WTC11 (cell line): Measurements from ENCODE around the gene EZR. TPM values are rescaled to one million over a fixed set of nuclear protein-coding genes. Genes with fewer than 3 reads are reported as not detected.
A peak's percentile ranks its signal among the peaks of the same experiment; 100 is the strongest.

Experiments used
- ATAC-seq: fragments of 200-7000 bp; cut with Tn5 transposase; 2 replicates; pipeline ENCODE4 v1.10.0; 2021; ENCODE audit warnings: mild to moderate bottlenecking, moderate library complexity
- CTCF ChIA-PET: fragments of 300-600 bp; sonication (Branson Sonifier 250); formaldehyde crosslinking; loops from one replicate; lab custom pipeline; 2021; ENCODE audit warnings: antibody characterized with exemption; lab: Charles Lee
- POLR2A ChIA-PET: fragments of 350-600 bp; sonication (Branson Sonifier 250); formaldehyde crosslinking; loops from one replicate; lab custom pipeline; 2021; ENCODE audit warnings: antibody characterized with exemption; lab: Charles Lee
- DNase-seq: peaks from one replicate; pipeline ENCODE4 v3.0.0; 2021; ENCODE audit warnings: low spot score
- H3K27ac Mint-ChIP-seq: 2 replicates; pipeline ENCODE4 v1.8.0; 2021; ENCODE audit warnings: mixed read lengths
- H3K27me3 Mint-ChIP-seq: 2 replicates; pipeline ENCODE4 v1.8.0; 2021; ENCODE audit warnings: low read depth, mild to moderate bottlenecking, moderate library complexity, mixed read lengths
- H3K36me3 Mint-ChIP-seq: 2 replicates; pipeline ENCODE4 v1.8.0; 2021; ENCODE audit warnings: mixed read lengths
- H3K4me1 Mint-ChIP-seq: 2 replicates; pipeline ENCODE4 v1.8.0; 2022; ENCODE audit warnings: mixed read lengths
- H3K4me3 Mint-ChIP-seq: 2 replicates; pipeline ENCODE4 v1.8.0; 2021; ENCODE audit warnings: mild to moderate bottlenecking, moderate library complexity, mixed read lengths
- H3K9me3 Mint-ChIP-seq: 2 replicates; pipeline ENCODE4 v1.8.0; 2021; ENCODE audit warnings: mixed read lengths
- AR ChIP-seq: fragments of 250-450 bp; sonication (Bioruptor Pico); IDR thresholded peaks from 2 replicates; pipeline ENCODE4 v1.9.0; 2021; ENCODE audit warnings: mild to moderate bottlenecking
- CTCF ChIP-seq: fragments of 200-600 bp; IDR thresholded peaks from 2 replicates; pipeline ENCODE4 v1.8.0; 2022; ENCODE audit warnings: antibody characterized with exemption
- E2F1 ChIP-seq: sonication (generic); formaldehyde crosslinking; IDR thresholded peaks from 2 replicates; pipeline ENCODE4 v1.8.0; 2022; ENCODE audit warnings: mild to moderate bottlenecking, missing genetic modification reagents
- E2F4 ChIP-seq: sonication (generic); formaldehyde crosslinking; IDR thresholded peaks from 2 replicates; pipeline ENCODE4 v1.8.1; 2022; ENCODE audit warnings: low read depth, mild to moderate bottlenecking, moderate library complexity, missing genetic modification reagents, borderline replicate concordance
- FOXK1 ChIP-seq: sonication (generic); formaldehyde crosslinking; IDR thresholded peaks from 2 replicates; pipeline ENCODE4 v1.8.0; 2022; ENCODE audit warnings: mild to moderate bottlenecking, moderate library complexity, missing genetic modification reagents
- KAT7 ChIP-seq: sonication (generic); formaldehyde crosslinking; IDR thresholded peaks from 2 replicates; pipeline ENCODE4 v1.8.1; 2023; ENCODE audit warnings: missing genetic modification reagents, mild to moderate bottlenecking, borderline replicate concordance
- NR3C1 ChIP-seq: sonication (generic); formaldehyde crosslinking; conservative IDR thresholded peaks from 2 replicates; pipeline ENCODE4 v1.8.1; 2023; ENCODE audit warnings: low read depth, mild to moderate bottlenecking, missing genetic modification reagents
- PRRX2 ChIP-seq: fragments of 250-450 bp; sonication (Bioruptor Pico); IDR thresholded peaks from 2 replicates; pipeline ENCODE4 v1.8.0; 2021; ENCODE audit warnings: mild to moderate bottlenecking
- STAT6 ChIP-seq: sonication (generic); formaldehyde crosslinking; conservative IDR thresholded peaks from 2 replicates; pipeline ENCODE4 v1.8.1; 2023; ENCODE audit warnings: mild to moderate bottlenecking, low read depth, missing genetic modification reagents, moderate library complexity
- ZNF121 ChIP-seq: sonication (generic); formaldehyde crosslinking; IDR thresholded peaks from 2 replicates; pipeline ENCODE4 v1.8.0; 2023; ENCODE audit warnings: missing genetic modification reagents
- ZNF671 ChIP-seq: fragments of 250-450 bp; sonication (Bioruptor Pico); IDR thresholded peaks from 2 replicates; pipeline ENCODE4 v1.8.0; 2021; ENCODE audit warnings: mild to moderate bottlenecking
- total RNA-seq: library from RNA; stranded (reverse); gene quantifications from 3 replicates; pipeline ENCODE4 v1.2.3, GENCODE V29; 2021

Gene EZR
- total RNA-seq, 1 experiment from 2014 or later, result 215 TPM

GRCh38 chr6:158801655-158802294 lies 17.4 kb downstream of the EZR start (continued):
- TF ChIP-seq CTCF, result no peak
- TF ChIP-seq ZNF121 (CRISPR knock-in tag), result no peak
- TF ChIP-seq ZNF671 (CRISPR knock-in tag), result no peak

GRCh38 chr6:158799051-158799792 lies 19.9 kb downstream of the EZR start:
- POLR2A ChIA-PET, result no interaction called here

GRCh38 chr6:158798311-158798710 lies 20.9 kb downstream of the EZR start:
- POLR2A ChIA-PET, result no interaction called here
- no peaks in the 10 kb centered on the region for H3K27me3 Mint-ChIP-seq
- no peak overlapping the region for H3K4me3 Mint-ChIP-seq
- no peak for DNase-seq
- H3K27ac Mint-ChIP-seq, result no peak overlapping the region
- peaks cover 91% of the 10 kb centered on the region for H3K4me1 Mint-ChIP-seq
- TF ChIP-seq E2F1, result no peak
- no peak for TF ChIP-seq NR3C1
- H3K36me3 Mint-ChIP-seq, result 0 out of 2 replicates have a peak, but pooled peaks cover 3% of the 10 kb centered on the region
- ATAC-seq, result no peak
- CTCF ChIA-PET, result interaction anchor here (0.7 to 2.4 kb wide), 3 partner anchors 11 to 312 kb away, joined by 3 to 6 read pairs (median 4); no protein-coding TSS in a partner anchor
- H3K9me3 Mint-ChIP-seq, result no peaks in the 10 kb centered on the region

More at GRCh38 chr6:158799051-158799792, 19.9 kb downstream of the EZR start:
- DNase-seq (no peak), ATAC-seq (no peak)
- CTCF ChIA-PET, result interaction anchor here (0.7 to 1.6 kb wide), 3 partner anchors 10 to 311 kb away, joined by 3 to 7 read pairs (median 4); no protein-coding TSS in a partner anchor
- Mint-ChIP-seq H3K27me3 (no peaks in the 10 kb centered on the region), H3K27ac (peak overlapping the region; percentile 94; the same call in 1 of the 2 replicates), H3K4me1 (peaks cover 91% of the 10 kb centered on the region), H3K9me3 (no peaks in the 10 kb centered on the region), H3K36me3 (0 out of 2 replicates have a peak, but pooled peaks cover 3% of the 10 kb centered on the region), H3K4me3 (no peak overlapping the region)
- TF ChIP-seq KAT7 (CRISPR knock-in tag), result no peak

GRCh38 chr6:158797331-158798310 lies 21.5 kb downstream of the EZR start:
- Mint-ChIP-seq H3K4me3 (no peak overlapping the region), H3K27ac (peak overlapping the region; percentile 11; the same call in 1 of the 2 replicates), H3K9me3 (no peaks in the 10 kb centered on the region), H3K27me3 (no peaks in the 10 kb centered on the region), H3K36me3 (0 out of 2 replicates have a peak, but pooled peaks cover 6% of the 10 kb centered on the region), H3K4me1 (peaks cover 89% of the 10 kb centered on the region)
- ATAC-seq, result no peak
- CTCF ChIA-PET, result interaction anchor here (1.1 to 2.4 kb wide), 2 partner anchors 79 to 93 kb away, joined by 3 to 6 read pairs; no protein-coding TSS in a partner anchor
- POLR2A ChIA-PET, result interaction anchor here (0.5 kb wide), 1 partner anchor 156 kb away, joined by 3 read pairs; no protein-coding TSS in a partner anchor
- DNase-seq, result no peak
- TF ChIP-seq FOXK1 (CRISPR knock-in tag), result no peak
- no peak for TF ChIP-seq E2F4 (CRISPR knock-in tag)
- no peak for TF ChIP-seq AR (CRISPR knock-in tag)
- no peak for TF ChIP-seq PRRX2 (CRISPR knock-in tag)
- no peak for TF ChIP-seq STAT6 (CRISPR knock-in tag)
